Measurements from ENCODE around the gene C1orf198. TPM values are rescaled to one million over a fixed set of nuclear protein-coding genes. Genes with fewer than 3 reads are reported as not detected.

C1orf198 gene
- total RNA-seq, 1 experiment from 2014 or later, result 22.9 TPM

DNA sequence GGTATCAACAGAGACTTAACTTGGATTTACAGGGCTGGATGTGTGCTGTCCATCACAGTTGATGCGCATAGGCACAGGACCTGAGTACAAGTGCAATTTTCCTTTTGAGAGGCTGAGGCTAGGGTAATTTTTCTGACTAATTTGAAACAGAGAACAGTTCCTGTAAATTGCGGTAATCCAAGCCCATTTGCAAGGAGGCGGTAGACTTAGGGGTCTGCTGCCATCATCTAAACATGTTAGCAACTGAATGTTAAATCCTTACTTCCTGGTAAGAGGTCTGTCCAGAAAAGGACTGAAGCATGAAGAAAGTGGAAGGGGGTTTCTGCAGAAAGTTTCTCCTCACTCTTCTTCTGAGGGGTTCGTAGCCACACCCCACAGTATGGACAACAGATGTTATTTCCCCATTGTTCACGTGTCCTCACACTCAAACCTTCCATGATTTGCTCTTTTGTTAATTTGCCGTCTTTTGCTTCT, 23.7 kb upstream of the C1orf198 start (continued):
- TF ChIP-seq EGR1 (IDR thresholded peaks at IDR 0.05; ENCODE audit: low read depth), result no peak

DNA sequence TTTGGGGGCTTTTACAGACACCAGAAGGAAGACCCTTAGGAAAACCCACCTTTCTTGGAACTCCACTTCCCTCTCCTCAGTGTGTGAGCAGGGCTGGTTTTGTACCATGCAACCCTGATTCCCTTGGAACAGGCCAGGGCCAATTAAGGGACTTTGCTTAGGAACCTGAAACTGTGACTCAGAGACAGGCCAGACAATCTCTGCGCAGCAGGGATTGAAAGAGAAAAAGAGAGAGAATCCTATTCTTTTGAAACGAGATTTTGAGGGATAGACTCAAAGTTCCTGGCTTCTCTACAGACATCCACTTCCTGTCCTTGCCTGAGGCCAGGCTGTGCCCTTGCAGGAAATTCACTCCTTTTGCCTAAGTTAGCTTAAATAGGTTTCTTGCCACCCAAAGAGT, 23.1 kb upstream of the C1orf198 start:
- POLR2A ChIA-PET, result no interaction called here
- no peak for DNase-seq (ENCODE audit: low read depth, low spot score)

More for the DNA sequence above, 23.1 kb upstream of the C1orf198 start:
- no peak overlapping the region for H3K27ac ChIP-seq (ENCODE audit: low read depth, low read length)
- ATAC-seq, result no peak
- no peaks in the 10 kb centered on the region for H3K9me2 ChIP-seq (ENCODE audit: insufficient read depth)
- H3K9me3 ChIP-seq (ENCODE audit: control insufficient read depth in 1 of 2, insufficient read depth in 1 of 2, low read depth in 1 of 2, low read length in 2 of 2), result no peaks in the 10 kb centered on the region
- CTCF ChIA-PET, result no interaction called here
- H3K4me3 ChIP-seq (replicated peaks in 1 of 2; ENCODE audit: low read depth in 1 of 2, low read length in 2 of 2), result no peak overlapping the region
- no peak for TF ChIP-seq CBX3 (IDR thresholded peaks at IDR 0.05; ENCODE audit: low read depth)
- TF ChIP-seq POLR2A (IDR thresholded peaks at IDR 0.05; ENCODE audit: borderline replicate concordance, extremely low read depth, insufficient read depth, insufficient read length), result no peak
- TF ChIP-seq, protein P1, sequence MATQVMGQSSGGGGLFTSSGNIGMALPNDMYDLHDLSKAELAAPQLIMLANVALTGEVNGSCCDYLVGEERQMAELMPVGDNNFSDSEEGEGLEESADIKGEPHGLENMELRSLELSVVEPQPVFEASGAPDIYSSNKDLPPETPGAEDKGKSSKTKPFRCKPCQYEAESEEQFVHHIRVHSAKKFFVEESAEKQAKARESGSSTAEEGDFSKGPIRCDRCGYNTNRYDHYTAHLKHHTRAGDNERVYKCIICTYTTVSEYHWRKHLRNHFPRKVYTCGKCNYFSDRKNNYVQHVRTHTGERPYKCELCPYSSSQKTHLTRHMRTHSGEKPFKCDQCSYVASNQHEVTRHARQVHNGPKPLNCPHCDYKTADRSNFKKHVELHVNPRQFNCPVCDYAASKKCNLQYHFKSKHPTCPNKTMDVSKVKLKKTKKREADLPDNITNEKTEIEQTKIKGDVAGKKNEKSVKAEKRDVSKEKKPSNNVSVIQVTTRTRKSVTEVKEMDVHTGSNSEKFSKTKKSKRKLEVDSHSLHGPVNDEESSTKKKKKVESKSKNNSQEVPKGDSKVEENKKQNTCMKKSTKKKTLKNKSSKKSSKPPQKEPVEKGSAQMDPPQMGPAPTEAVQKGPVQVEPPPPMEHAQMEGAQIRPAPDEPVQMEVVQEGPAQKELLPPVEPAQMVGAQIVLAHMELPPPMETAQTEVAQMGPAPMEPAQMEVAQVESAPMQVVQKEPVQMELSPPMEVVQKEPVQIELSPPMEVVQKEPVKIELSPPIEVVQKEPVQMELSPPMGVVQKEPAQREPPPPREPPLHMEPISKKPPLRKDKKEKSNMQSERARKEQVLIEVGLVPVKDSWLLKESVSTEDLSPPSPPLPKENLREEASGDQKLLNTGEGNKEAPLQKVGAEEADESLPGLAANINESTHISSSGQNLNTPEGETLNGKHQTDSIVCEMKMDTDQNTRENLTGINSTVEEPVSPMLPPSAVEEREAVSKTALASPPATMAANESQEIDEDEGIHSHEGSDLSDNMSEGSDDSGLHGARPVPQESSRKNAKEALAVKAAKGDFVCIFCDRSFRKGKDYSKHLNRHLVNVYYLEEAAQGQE (IDR thresholded peaks at IDR 0.05; ENCODE audit: low read depth), result no peak
- no peak for TF ChIP-seq EZH2phosphoT487 (IDR thresholded peaks at IDR 0.05; ENCODE audit: borderline replicate concordance)
- TF ChIP-seq, protein P2, sequence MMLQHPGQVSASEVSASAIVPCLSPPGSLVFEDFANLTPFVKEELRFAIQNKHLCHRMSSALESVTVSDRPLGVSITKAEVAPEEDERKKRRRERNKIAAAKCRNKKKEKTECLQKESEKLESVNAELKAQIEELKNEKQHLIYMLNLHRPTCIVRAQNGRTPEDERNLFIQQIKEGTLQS (IDR thresholded peaks at IDR 0.05), result no peak
- no peak for TF ChIP-seq RAD21 (IDR thresholded peaks at IDR 0.05; ENCODE audit: low read depth)
- TF ChIP-seq ZNF274 (IDR thresholded peaks at IDR 0.05; ENCODE audit: low read depth, low read length), result no peak
- no peak for TF ChIP-seq YY1 (IDR thresholded peaks at IDR 0.05; ENCODE audit: extremely low read depth, insufficient replicate concordance, low read depth, low read length)
- TF ChIP-seq SIN3A (IDR thresholded peaks at IDR 0.05; ENCODE audit: low read depth), result no peak
- no peak for TF ChIP-seq JUND (IDR thresholded peaks at IDR 0.05)
- no peak for TF ChIP-seq EGR1 (IDR thresholded peaks at IDR 0.05; ENCODE audit: low read depth)
- TF ChIP-seq FOSL1 (IDR thresholded peaks at IDR 0.05; ENCODE audit: low read depth), result no peak
- no TSS peak for BruUV-seq (replicated peaks)
- no peak overlapping the region for H3K4me2 ChIP-seq (ENCODE audit: low read length)
- intact Hi-C loops (cut with micrococcal nuclease), result no loop called here
- H3K9ac ChIP-seq (ENCODE audit: low read length), result no peak overlapping the region
- H3K27me3 ChIP-seq (ENCODE audit: insufficient read depth, low read length), result no peaks in the 10 kb centered on the region
- no peaks in the 10 kb centered on the region for H3K36me3 ChIP-seq (ENCODE audit: control insufficient read depth in 1 of 2, insufficient read depth in 2 of 2, low read length in 2 of 2)
- RAD21 ChIA-PET (ENCODE audit: low non-redundant PET in 1 of 2, low total read pairs in 2 of 2, uncharacterized antibody in 2 of 2, unreplicated experiment in 2 of 2), result no interaction called here
- H2AFZ ChIP-seq (ENCODE audit: low read depth, low read length, poor library complexity, severe bottlenecking), result no peak overlapping the region
- H3K79me2 ChIP-seq (ENCODE audit: insufficient read depth, low read length), result no peaks in the 10 kb centered on the region
- no peaks in the 10 kb centered on the region for H4K20me1 ChIP-seq (ENCODE audit: insufficient read depth)
- H3K4me1 ChIP-seq (ENCODE audit: control insufficient read depth in 1 of 2, insufficient read depth in 2 of 2, low read length in 2 of 2), result no peaks in the 10 kb centered on the region

Data from HCT116 (cell line).